H9 (cell line): ENCODE results near the gene EPHA1. TPM values are rescaled to one million over a fixed set of nuclear protein-coding genes. Genes with fewer than 3 reads are reported as not detected.

Experiments
- DNase-seq: peaks from one replicate; pipeline ENCODE4 v3.0.0-alpha.2; 2017
- H2AFZ ChIP-seq: one replicate; pipeline ENCODE4 v1.6.1; 2013; ENCODE audit warnings: mild to moderate bottlenecking, low read length, control low read depth, moderate library complexity
- H2AK5ac ChIP-seq: 2 replicates; pipeline ENCODE4 v1.6.1; 2013; ENCODE audit warnings: low read length, control low read depth, mixed read lengths; ENCODE audit not compliant: insufficient read length
- H2BK120ac ChIP-seq: one replicate; pipeline ENCODE4 v1.6.1; 2013; ENCODE audit warnings: low read depth, mild to moderate bottlenecking, low read length, control low read depth, inconsistent platforms; ENCODE audit not compliant: poor library complexity, severe bottlenecking
- H2BK12ac ChIP-seq: 2 replicates; pipeline ENCODE4 v1.6.1; 2013; ENCODE audit warnings: low read length, control low read depth, mixed read lengths, low read depth; ENCODE audit not compliant: insufficient read length
- H2BK15ac ChIP-seq: 2 replicates; pipeline ENCODE4 v1.6.1; 2013; ENCODE audit warnings: low read depth, low read length, control low read depth
- H2BK20ac ChIP-seq: one replicate; pipeline ENCODE4 v1.6.1; 2013; ENCODE audit warnings: low read depth, mild to moderate bottlenecking, low read length, control low read depth, inconsistent platforms; ENCODE audit not compliant: poor library complexity, severe bottlenecking
- H2BK5ac ChIP-seq: 2 replicates; pipeline ENCODE4 v1.6.1; 2013; ENCODE audit warnings: low read length, control low read depth, mixed read lengths; ENCODE audit not compliant: insufficient read length
- H3K14ac ChIP-seq: 2 replicates; pipeline ENCODE4 v1.6.1; 2013; ENCODE audit warnings: low read length, control low read depth; ENCODE audit not compliant: insufficient read depth
- H3K18ac ChIP-seq: 2 replicates; pipeline ENCODE4 v1.6.1; 2013; ENCODE audit warnings: low read depth, mild to moderate bottlenecking, mixed read lengths, low read length, control low read depth; ENCODE audit not compliant: insufficient read length
- H3K23ac ChIP-seq: 2 replicates; pipeline ENCODE4 v1.6.1; 2013; ENCODE audit warnings: low read length, control low read depth, mixed read lengths, low read depth; ENCODE audit not compliant: insufficient read length
- H3K23me2 ChIP-seq: 2 replicates; pipeline ENCODE4 v1.6.1; 2013; ENCODE audit warnings: low read depth, mild to moderate bottlenecking, mixed read lengths, low read length, control low read depth; ENCODE audit not compliant: insufficient read length, poor library complexity, severe bottlenecking
- H3K27ac ChIP-seq: 2 replicates; pipeline ENCODE4 v1.5.1; 2013; ENCODE audit warnings: low read length, control low read depth, mixed read lengths, low read depth; ENCODE audit not compliant: insufficient read length
- H3K27me3 ChIP-seq: 2 replicates; pipeline ENCODE4 v1.6.1; 2013; ENCODE audit warnings: low read length, control low read depth, inconsistent platforms; ENCODE audit not compliant: insufficient read depth
- H3K4ac ChIP-seq: 2 replicates; pipeline ENCODE4 v1.6.1; 2013; ENCODE audit warnings: low read depth, mild to moderate bottlenecking, control low read depth, inconsistent platforms, low read length, moderate library complexity
- H3K4me1 ChIP-seq: 2 replicates; pipeline ENCODE4 v1.6.1; 2013; ENCODE audit warnings: low read length, control low read depth, inconsistent platforms; ENCODE audit not compliant: insufficient read depth
- H3K4me2 ChIP-seq: 2 replicates; pipeline ENCODE4 v1.6.1; 2013; ENCODE audit warnings: low read length, control low read depth, mixed read lengths; ENCODE audit not compliant: insufficient read length, insufficient read depth
- H3K56ac ChIP-seq: 2 replicates; pipeline ENCODE4 v1.6.1; 2013; ENCODE audit warnings: low read depth, mild to moderate bottlenecking, mixed read lengths, low read length, control low read depth; ENCODE audit not compliant: insufficient read length
- H3K79me1 ChIP-seq: 2 replicates; pipeline ENCODE4 v1.6.1; 2013; ENCODE audit warnings: low read depth, mild to moderate bottlenecking, moderate library complexity, low read length, control low read depth, inconsistent platforms; ENCODE audit not compliant: insufficient read depth, poor library complexity, severe bottlenecking
- H3K79me2 ChIP-seq: 2 replicates; pipeline ENCODE4 v1.6.1; 2013; ENCODE audit warnings: low read length, control low read depth, inconsistent platforms; ENCODE audit not compliant: insufficient read depth
- H3K9ac ChIP-seq: 2 replicates; pipeline ENCODE4 v1.6.1; 2013; ENCODE audit warnings: low read length, control low read depth, mixed read lengths; ENCODE audit not compliant: insufficient read length; ENCODE audit errors: extremely low read depth
- H3K9me3 ChIP-seq: one replicate; pipeline ENCODE4 v1.6.1; 2013; ENCODE audit warnings: low read depth, low read length, inconsistent platforms; ENCODE audit not compliant: control insufficient read depth
- H3T11ph ChIP-seq: one replicate; pipeline ENCODE4 v1.6.1; 2013; ENCODE audit warnings: mild to moderate bottlenecking, low read length, control low read depth, inconsistent platforms
- H4K20me1 ChIP-seq: one replicate; pipeline ENCODE4 v1.6.1; 2013; ENCODE audit not compliant: control insufficient read depth, insufficient read length, insufficient read depth
- H4K5ac ChIP-seq: 2 replicates; pipeline ENCODE4 v1.6.1; 2013; ENCODE audit warnings: low read depth, mild to moderate bottlenecking, mixed read lengths, low read length, control low read depth; ENCODE audit not compliant: insufficient read length
- H4K8ac ChIP-seq: replicated peaks from 2 replicates; pipeline ENCODE4 v1.6.1; 2013; ENCODE audit warnings: low read length, control low read depth, mixed read lengths, low read depth; ENCODE audit not compliant: insufficient read length
- H4K91ac ChIP-seq: 2 replicates; pipeline ENCODE4 v1.6.1; 2013; ENCODE audit warnings: low read depth, mild to moderate bottlenecking, moderate library complexity, mixed read lengths, low read length, control low read depth; ENCODE audit not compliant: insufficient read length
- H3K27ac Mint-ChIP-seq, 3 experiments: 2 replicates in 2 of 3; 3 replicates in 1 of 3; pipeline ENCODE4 v1.8.0; 2020 to 2021; ENCODE audit warnings: mixed read lengths in 3 of 3, mild to moderate bottlenecking in 1 of 3, moderate library complexity in 1 of 3
- H3K27me3 Mint-ChIP-seq: 2 replicates; pipeline ENCODE4 v1.8.0; 2021; ENCODE audit warnings: low read depth, mild to moderate bottlenecking, moderate library complexity, mixed read lengths
- H3K36me3 Mint-ChIP-seq, 3 experiments: 2 replicates in 2 of 3; 3 replicates in 1 of 3; pipeline ENCODE4 v1.8.0; 2020 to 2021; ENCODE audit warnings: low read depth in 3 of 3, mixed read lengths in 3 of 3; ENCODE audit not compliant: insufficient read depth in 1 of 3
- H3K4me1 Mint-ChIP-seq, 2 experiments: 2 replicates each; pipeline ENCODE4 v1.8.0; 2020; ENCODE audit warnings: mixed read lengths in 2 of 2
- H3K4me3 Mint-ChIP-seq, 2 experiments: 2 replicates in 1 of 2; 3 replicates in 1 of 2; pipeline ENCODE4 v1.8.0; 2020 to 2021; ENCODE audit warnings: mild to moderate bottlenecking in 2 of 2, mixed read lengths in 2 of 2, moderate library complexity in 1 of 2
- H3K9me3 Mint-ChIP-seq, 2 experiments: 2 replicates in 1 of 2; 3 replicates in 1 of 2; pipeline ENCODE4 v1.8.0; 2020; ENCODE audit warnings: mild to moderate bottlenecking in 2 of 2, mixed read lengths in 2 of 2, moderate library complexity in 1 of 2
- CTCF ChIP-seq: fragments of 200-600 bp; sonication (generic); conservative IDR thresholded peaks from 3 replicates; pipeline ENCODE4 v1.8.0; 2021; ENCODE audit warnings: antibody characterized with exemption, mild to moderate bottlenecking
- WGBS: extraction: QIAGEN DNeasy Blood & Tissue Kit; methylation state at CpG from one replicate; pipeline ENCODE4 v1.1.7; 2013; ENCODE audit warnings: missing lambda C conversion rate, low lambda C conversion rate, mixed read lengths; ENCODE audit not compliant: insufficient read length; ENCODE audit errors: extremely low coverage; 5-methylcytosine and 5-hydroxymethylcytosine counted together
- total RNA-seq: library from RNA; stranded (reverse); gene quantifications from 2 replicates; pipeline ENCODE4 v1.2.1, GENCODE V29; 2021

The EPHA1 gene
- total RNA-seq, 1 experiment from 2014 or later: 109 TPM

GRCh38 chr7:143387156-143387975 lies 21.3 kb downstream of the EPHA1 start:
- WGBS: no CpG with 5 or more reads among the region's 23 CpGs
- Histone ChIP-seq H2BK5ac (no peak overlapping the region), H4K5ac (no peak overlapping the region), H3K79me2 (peaks cover 14% of the 10 kb centered on the region; the same call in 1 of the 2 replicates), H3K4me2 (no peak overlapping the region), H3K56ac (no peak overlapping the region), H4K20me1 (peaks cover 2% of the 10 kb centered on the region), H3K27me3 (no peaks in the 10 kb centered on the region), H3K9me3 (no peaks in the 10 kb centered on the region), H3T11ph (no peak overlapping the region), H3K4me1 (peaks cover 5% of the 10 kb centered on the region; the same call in 1 of the 2 replicates), H3K14ac (no peak overlapping the region), H2BK15ac (no peak overlapping the region), H2AFZ (no peak overlapping the region), H2BK20ac (no peak overlapping the region), H4K91ac (no peak overlapping the region), H3K27ac (no peak overlapping the region), H3K23me2 (peaks cover under 1% of the 10 kb centered on the region), H3K79me1 (peaks cover 3% of the 10 kb centered on the region), H2BK12ac (no peak overlapping the region), H3K23ac (no peak overlapping the region), H3K9ac (no peak overlapping the region), H3K18ac (no peak overlapping the region), H4K8ac (no peak overlapping the region), H2AK5ac (no peak overlapping the region), H2BK120ac (no peak overlapping the region), H3K4ac (no peak overlapping the region)
- no peak overlapping the region for H3K4me3 Mint-ChIP-seq
- no peaks in the 10 kb centered on the region; the same call in 1 of the 2 replicates for H3K27me3 Mint-ChIP-seq
- peak; percentile 50 for TF ChIP-seq CTCF
- DNase-seq: peak; percentile 59
- peak overlapping the region in 2 of 3 experiments; percentile 43 to 82; a peak in 2 of 7 replicates for H3K27ac Mint-ChIP-seq
- H3K36me3 Mint-ChIP-seq: peaks cover 32 to 46% (median 46%) of the 10 kb centered on the region in 3 experiments
- H3K4me1 Mint-ChIP-seq: peaks cover 12% of the 10 kb centered on the region in 2 experiments
- no peaks in the 10 kb centered on the region for H3K9me3 Mint-ChIP-seq
